H1 (cell line): ENCODE results near the gene STK32A. TPM values are rescaled to one million over a fixed set of nuclear protein-coding genes. Genes with fewer than 3 reads are reported as not detected.

Experiments
- BRCA1 ChIP-seq: IDR thresholded peaks from 2 replicates; pipeline ENCODE4 v1.6.1; 2012; ENCODE audit warnings: low read depth, low read length, improper control_type of control experiment
- MAFK ChIP-seq: IDR thresholded peaks from 2 replicates; pipeline ENCODE4 v1.6.1; 2012; ENCODE audit warnings: low read depth, mild to moderate bottlenecking, improper control_type of control experiment, low read length
- NANOG ChIP-seq: IDR thresholded peaks from 2 replicates; pipeline ENCODE4 v1.6.1; 2011; ENCODE audit warnings: low read length, low read depth, mild to moderate bottlenecking, inconsistent platforms; ENCODE audit not compliant: insufficient read depth, poor library complexity, severe bottlenecking
- POLR2A ChIP-seq, 2 experiments: IDR thresholded peaks; 1 replicate in 1 of 2; 2 replicates in 1 of 2; pipeline ENCODE4 v1.6.1; 2011; ENCODE audit warnings: low read depth in 2 of 2, low read length in 2 of 2, mild to moderate bottlenecking in 2 of 2; ENCODE audit errors: control extremely low read depth in 1 of 2
- POU5F1 ChIP-seq: IDR thresholded peaks from 2 replicates; pipeline ENCODE4 v1.6.1; 2011; ENCODE audit warnings: low read depth, mild to moderate bottlenecking, low read length, moderate library complexity
- SP2 ChIP-seq: IDR thresholded peaks from 2 replicates; pipeline ENCODE4 v1.6.1; 2012; ENCODE audit warnings: mild to moderate bottlenecking, low read length, inconsistent platforms
- polyA plus RNA-seq, 7 experiments: library from polyadenylated mRNA; depleted of rRNA in 3 of 7; stranded (reverse) in 5 of 7; unstranded in 2 of 7; fragments of >200 nt in 5 of 7; fragments of 200-250 nt in 2 of 7; gene quantifications; 1 replicate in 5 of 7; 2 replicates in 1 of 7; 4 replicates in 1 of 7; pipeline versions ENCODE4 v1.2.1 to v1.2.3, GENCODE V29; 2011 to 2013; ENCODE audit warnings: missing spikeins in 2 of 7, mixed read lengths in 2 of 7
- total RNA-seq: library from RNA; stranded (reverse); fragmentation: NEBNext Ultra II Directional; extraction: Animal tissue kit (Norgen Biotek cat#: 25700); gene quantifications from 2 replicates; pipeline ENCODE4 v1.2.1, GENCODE V29; 2021
- TF ChIP-seq, protein P1 (sequence below): fragments of 300-600 bp; sonication (generic); IDR thresholded peaks from 2 replicates; pipeline ENCODE4 v1.7.1; 2012; ENCODE audit warnings: low read length, moderate library complexity, mild to moderate bottlenecking, inconsistent platforms; ENCODE audit not compliant: insufficient replicate concordance
- TF ChIP-seq, protein P2 (sequence below): IDR thresholded peaks from 2 replicates; pipeline ENCODE4 v1.6.1; 2012; ENCODE audit warnings: inconsistent platforms
- TF ChIP-seq, protein P3 (sequence below): IDR thresholded peaks from 2 replicates; pipeline ENCODE4 v1.6.1; 2012; ENCODE audit warnings: inconsistent platforms
- TF ChIP-seq, protein P4 (sequence below): IDR thresholded peaks from 2 replicates; pipeline ENCODE4 v1.6.1; 2012; ENCODE audit warnings: low read length, inconsistent platforms

Gene STK32A
- total and polyA plus RNA-seq, 2 of the 8 experiments (the other 6 are each of a cell fraction or from before 2014, with no cell fraction given), result 1.3 to 2.5 TPM

DNA sequence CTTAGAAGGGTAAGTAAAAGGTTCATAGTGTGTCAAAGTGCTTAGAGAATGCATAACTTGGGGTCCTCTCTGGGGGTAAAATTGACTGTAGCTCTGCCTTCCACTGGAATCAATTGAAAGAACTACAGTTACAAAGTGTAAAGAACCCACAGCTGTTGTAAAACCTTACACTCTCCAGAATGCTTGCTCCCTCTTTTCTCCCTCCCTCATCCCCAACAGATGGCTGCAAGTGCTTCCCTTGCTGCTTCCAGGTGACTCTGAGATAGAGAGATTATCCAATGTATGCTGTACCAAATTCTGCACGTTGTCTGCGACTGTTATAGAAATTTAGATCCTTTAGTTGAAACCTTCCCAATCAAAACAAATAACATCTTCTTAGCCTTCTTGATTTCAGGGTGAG is 126.0 kb downstream of the STK32A start (continued):
- TF ChIP-seq, protein P1, sequence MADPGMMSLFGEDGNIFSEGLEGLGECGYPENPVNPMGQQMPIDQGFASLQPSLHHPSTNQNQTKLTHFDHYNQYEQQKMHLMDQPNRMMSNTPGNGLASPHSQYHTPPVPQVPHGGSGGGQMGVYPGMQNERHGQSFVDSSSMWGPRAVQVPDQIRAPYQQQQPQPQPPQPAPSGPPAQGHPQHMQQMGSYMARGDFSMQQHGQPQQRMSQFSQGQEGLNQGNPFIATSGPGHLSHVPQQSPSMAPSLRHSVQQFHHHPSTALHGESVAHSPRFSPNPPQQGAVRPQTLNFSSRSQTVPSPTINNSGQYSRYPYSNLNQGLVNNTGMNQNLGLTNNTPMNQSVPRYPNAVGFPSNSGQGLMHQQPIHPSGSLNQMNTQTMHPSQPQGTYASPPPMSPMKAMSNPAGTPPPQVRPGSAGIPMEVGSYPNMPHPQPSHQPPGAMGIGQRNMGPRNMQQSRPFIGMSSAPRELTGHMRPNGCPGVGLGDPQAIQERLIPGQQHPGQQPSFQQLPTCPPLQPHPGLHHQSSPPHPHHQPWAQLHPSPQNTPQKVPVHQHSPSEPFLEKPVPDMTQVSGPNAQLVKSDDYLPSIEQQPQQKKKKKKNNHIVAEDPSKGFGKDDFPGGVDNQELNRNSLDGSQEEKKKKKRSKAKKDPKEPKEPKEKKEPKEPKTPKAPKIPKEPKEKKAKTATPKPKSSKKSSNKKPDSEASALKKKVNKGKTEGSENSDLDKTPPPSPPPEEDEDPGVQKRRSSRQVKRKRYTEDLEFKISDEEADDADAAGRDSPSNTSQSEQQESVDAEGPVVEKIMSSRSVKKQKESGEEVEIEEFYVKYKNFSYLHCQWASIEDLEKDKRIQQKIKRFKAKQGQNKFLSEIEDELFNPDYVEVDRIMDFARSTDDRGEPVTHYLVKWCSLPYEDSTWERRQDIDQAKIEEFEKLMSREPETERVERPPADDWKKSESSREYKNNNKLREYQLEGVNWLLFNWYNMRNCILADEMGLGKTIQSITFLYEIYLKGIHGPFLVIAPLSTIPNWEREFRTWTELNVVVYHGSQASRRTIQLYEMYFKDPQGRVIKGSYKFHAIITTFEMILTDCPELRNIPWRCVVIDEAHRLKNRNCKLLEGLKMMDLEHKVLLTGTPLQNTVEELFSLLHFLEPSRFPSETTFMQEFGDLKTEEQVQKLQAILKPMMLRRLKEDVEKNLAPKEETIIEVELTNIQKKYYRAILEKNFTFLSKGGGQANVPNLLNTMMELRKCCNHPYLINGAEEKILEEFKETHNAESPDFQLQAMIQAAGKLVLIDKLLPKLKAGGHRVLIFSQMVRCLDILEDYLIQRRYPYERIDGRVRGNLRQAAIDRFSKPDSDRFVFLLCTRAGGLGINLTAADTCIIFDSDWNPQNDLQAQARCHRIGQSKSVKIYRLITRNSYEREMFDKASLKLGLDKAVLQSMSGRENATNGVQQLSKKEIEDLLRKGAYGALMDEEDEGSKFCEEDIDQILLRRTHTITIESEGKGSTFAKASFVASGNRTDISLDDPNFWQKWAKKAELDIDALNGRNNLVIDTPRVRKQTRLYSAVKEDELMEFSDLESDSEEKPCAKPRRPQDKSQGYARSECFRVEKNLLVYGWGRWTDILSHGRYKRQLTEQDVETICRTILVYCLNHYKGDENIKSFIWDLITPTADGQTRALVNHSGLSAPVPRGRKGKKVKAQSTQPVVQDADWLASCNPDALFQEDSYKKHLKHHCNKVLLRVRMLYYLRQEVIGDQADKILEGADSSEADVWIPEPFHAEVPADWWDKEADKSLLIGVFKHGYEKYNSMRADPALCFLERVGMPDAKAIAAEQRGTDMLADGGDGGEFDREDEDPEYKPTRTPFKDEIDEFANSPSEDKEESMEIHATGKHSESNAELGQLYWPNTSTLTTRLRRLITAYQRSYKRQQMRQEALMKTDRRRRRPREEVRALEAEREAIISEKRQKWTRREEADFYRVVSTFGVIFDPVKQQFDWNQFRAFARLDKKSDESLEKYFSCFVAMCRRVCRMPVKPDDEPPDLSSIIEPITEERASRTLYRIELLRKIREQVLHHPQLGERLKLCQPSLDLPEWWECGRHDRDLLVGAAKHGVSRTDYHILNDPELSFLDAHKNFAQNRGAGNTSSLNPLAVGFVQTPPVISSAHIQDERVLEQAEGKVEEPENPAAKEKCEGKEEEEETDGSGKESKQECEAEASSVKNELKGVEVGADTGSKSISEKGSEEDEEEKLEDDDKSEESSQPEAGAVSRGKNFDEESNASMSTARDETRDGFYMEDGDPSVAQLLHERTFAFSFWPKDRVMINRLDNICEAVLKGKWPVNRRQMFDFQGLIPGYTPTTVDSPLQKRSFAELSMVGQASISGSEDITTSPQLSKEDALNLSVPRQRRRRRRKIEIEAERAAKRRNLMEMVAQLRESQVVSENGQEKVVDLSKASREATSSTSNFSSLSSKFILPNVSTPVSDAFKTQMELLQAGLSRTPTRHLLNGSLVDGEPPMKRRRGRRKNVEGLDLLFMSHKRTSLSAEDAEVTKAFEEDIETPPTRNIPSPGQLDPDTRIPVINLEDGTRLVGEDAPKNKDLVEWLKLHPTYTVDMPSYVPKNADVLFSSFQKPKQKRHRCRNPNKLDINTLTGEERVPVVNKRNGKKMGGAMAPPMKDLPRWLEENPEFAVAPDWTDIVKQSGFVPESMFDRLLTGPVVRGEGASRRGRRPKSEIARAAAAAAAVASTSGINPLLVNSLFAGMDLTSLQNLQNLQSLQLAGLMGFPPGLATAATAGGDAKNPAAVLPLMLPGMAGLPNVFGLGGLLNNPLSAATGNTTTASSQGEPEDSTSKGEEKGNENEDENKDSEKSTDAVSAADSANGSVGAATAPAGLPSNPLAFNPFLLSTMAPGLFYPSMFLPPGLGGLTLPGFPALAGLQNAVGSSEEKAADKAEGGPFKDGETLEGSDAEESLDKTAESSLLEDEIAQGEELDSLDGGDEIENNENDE, result no peak
- TF ChIP-seq MAFK (no peak), NANOG (no peak), BRCA1 (no peak), POLR2A (IDR thresholded peaks at IDR 0.05; ENCODE audit: control extremely low read depth in 1 of 2, low read depth in 2 of 2, low read length in 2 of 2) (no peak), POU5F1 (no peak), SP2 (no peak)
- TF ChIP-seq, protein P2, sequence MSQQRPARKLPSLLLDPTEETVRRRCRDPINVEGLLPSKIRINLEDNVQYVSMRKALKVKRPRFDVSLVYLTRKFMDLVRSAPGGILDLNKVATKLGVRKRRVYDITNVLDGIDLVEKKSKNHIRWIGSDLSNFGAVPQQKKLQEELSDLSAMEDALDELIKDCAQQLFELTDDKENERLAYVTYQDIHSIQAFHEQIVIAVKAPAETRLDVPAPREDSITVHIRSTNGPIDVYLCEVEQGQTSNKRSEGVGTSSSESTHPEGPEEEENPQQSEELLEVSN, result no peak
- TF ChIP-seq, protein P3, sequence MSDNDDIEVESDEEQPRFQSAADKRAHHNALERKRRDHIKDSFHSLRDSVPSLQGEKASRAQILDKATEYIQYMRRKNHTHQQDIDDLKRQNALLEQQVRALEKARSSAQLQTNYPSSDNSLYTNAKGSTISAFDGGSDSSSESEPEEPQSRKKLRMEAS, result no peak
- TF ChIP-seq, protein P4, sequence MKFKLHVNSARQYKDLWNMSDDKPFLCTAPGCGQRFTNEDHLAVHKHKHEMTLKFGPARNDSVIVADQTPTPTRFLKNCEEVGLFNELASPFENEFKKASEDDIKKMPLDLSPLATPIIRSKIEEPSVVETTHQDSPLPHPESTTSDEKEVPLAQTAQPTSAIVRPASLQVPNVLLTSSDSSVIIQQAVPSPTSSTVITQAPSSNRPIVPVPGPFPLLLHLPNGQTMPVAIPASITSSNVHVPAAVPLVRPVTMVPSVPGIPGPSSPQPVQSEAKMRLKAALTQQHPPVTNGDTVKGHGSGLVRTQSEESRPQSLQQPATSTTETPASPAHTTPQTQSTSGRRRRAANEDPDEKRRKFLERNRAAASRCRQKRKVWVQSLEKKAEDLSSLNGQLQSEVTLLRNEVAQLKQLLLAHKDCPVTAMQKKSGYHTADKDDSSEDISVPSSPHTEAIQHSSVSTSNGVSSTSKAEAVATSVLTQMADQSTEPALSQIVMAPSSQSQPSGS, result no peak
